ENCODE data around the gene ATP2B2.

GRCh38 chr3:10329495-10330015 lies 175.8 kb downstream of the ATP2B2 start:
- TF ChIP-seq CTCF (IDR thresholded peaks at IDR 0.05): no peak
- no peak for TF ChIP-seq EZH2 (IDR thresholded peaks at IDR 0.05; ENCODE audit: borderline replicate concordance, insufficient read depth, low read depth, low read length, poor library complexity, severe bottlenecking)

All from B cell (primary cell).